ENCODE results near the gene KLF13.

GRCh38 chr15:31311735-31312619 is 14.7 kb upstream of the KLF13 start:
- TF ChIP-seq CTCF (IDR thresholded peaks at IDR 0.05; ENCODE audit: insufficient read depth, low read depth, low read length) (no peak), EZH2 (IDR thresholded peaks at IDR 0.05; ENCODE audit: insufficient read depth, low read length) (no peak)

Measured in astrocyte (in vitro differentiated cells and primary cell).